ENCODE results near the gene CYP19A1. TPM values are rescaled to one million over a fixed set of nuclear protein-coding genes. Genes with fewer than 3 reads are reported as not detected.

Gene CYP19A1
- total and polyA plus RNA-seq, 2 of the 8 experiments (the other 6 are each of a cell fraction or from before 2014, with no cell fraction given), result not detected

- TF ChIP-seq KDM1A (IDR thresholded peaks at IDR 0.05; ENCODE audit: borderline replicate concordance, low read length) (no peak), ASH2L (IDR thresholded peaks at IDR 0.05; ENCODE audit: low read length) (no peak), CHD2 (IDR thresholded peaks at IDR 0.05; ENCODE audit: low read length) (no peak), CHD1 (IDR thresholded peaks at IDR 0.05; ENCODE audit: low read depth, low read length) (no peak), HDAC2 (IDR thresholded peaks at IDR 0.05; ENCODE audit: borderline replicate concordance in 1 of 2, low read depth in 2 of 2, low read length in 2 of 2) (no peak), TCF12 (IDR thresholded peaks at IDR 0.05; ENCODE audit: low read depth, low read length) (no peak), CHD7 (IDR thresholded peaks at IDR 0.05; ENCODE audit: insufficient replicate concordance, low read length) (no peak)
Measured at GRCh38 chr15:51319539-51319938, 18.9 kb downstream of the CYP19A1 start (continued).
